Stimulated activated CD4-positive, alpha-beta T cell treated with anti-CD3 and anti-CD28 coated beads, Interleukin-1b, Interleukin-23, amount 100 ng/mL, for 24 hours (primary cell): ENCODE results near the gene SRSF10.
"Not testable (repeated sequence)": the region's sequence is repeated elsewhere in the genome, so short reads cannot be mapped to it uniquely, and the experiment has no call there.

Source experiments
- DNase-seq, 4 experiments: peaks; one replicate each; pipeline ENCODE4 v3.0.0-alpha.2; 2020; ENCODE audit warnings: low read depth in 4 of 4, low spot score in 1 of 4

SRSF10 gene

DNA sequence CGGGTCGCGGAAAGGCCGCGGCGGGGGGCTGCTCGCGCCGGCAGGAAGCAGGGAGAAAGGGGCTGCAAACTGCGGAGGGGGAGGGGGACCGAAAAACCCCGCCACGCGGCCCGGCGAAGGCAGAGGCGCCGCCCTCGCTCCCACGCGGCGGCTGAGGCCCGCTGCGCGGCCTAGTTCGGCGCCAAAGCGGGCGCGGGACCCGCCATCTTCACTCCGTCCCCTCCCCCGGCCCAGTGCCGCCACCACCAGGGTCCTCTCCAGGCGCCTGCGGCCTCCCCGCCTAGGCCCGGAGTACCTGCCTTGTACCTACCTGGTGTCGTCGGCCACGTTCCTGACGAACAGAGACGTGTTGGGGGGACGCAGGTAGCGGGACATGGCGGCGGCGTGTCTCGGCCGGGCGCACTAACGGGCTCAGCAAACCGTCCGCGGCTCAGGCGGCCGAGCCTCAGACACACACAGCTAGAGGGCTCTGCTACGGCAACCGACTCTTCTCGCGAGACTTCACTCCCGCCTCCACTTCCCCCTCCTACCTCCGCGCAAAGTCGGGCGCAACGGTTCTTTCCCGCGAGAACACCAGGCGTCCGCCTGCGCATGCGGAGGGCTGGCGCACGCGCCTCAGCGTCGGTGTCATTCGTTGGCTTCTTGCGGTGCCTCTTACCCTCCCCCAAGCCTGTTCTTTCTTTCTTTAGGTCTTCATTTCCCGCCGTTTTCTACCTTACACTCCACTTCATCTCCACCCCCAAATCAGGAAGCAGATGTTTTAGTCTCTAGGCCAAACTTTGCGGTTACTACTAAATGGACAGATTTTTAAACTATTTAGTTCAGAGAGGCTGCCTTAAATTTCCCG, at the start of gene SRSF10:
Gene SRSF10, minus strand, starts transcription at position 447 of the 847 bp plus-strand sequence. Its CDS starts 72 bp downstream, at position 375.
- DNase-seq = peak; percentile 86 to 97 (median 92)

DNA sequence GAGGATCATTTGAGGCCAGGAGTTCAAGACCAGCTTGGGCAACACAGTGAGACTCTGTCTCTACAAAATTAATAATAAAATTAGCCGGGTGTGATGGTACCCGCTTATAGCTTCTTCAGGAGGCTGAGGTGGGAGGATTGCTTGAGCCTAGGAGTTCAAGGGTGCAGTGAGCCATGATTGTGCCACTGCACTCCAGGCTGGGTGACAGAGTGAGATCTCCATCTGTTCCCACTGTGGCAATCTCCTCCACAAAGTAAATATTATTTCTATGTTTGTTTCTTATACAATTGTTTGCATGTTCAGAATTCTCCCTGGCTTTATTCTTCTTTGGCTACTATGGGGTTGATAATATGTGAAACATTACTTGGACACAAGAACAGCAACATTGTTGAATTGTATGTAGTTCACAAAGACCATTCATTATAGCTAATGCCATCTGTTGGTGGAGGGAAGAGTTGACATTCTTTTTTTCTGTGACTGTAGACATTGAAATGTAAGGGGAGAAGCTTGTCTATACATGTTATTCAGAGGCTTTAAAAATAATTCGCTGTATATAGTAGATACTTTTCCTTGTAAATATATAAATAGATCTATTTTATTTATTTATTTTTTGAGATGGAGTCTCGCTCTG, 47.8 kb upstream of the SRSF10 start:
- no peak for DNase-seq

DNA sequence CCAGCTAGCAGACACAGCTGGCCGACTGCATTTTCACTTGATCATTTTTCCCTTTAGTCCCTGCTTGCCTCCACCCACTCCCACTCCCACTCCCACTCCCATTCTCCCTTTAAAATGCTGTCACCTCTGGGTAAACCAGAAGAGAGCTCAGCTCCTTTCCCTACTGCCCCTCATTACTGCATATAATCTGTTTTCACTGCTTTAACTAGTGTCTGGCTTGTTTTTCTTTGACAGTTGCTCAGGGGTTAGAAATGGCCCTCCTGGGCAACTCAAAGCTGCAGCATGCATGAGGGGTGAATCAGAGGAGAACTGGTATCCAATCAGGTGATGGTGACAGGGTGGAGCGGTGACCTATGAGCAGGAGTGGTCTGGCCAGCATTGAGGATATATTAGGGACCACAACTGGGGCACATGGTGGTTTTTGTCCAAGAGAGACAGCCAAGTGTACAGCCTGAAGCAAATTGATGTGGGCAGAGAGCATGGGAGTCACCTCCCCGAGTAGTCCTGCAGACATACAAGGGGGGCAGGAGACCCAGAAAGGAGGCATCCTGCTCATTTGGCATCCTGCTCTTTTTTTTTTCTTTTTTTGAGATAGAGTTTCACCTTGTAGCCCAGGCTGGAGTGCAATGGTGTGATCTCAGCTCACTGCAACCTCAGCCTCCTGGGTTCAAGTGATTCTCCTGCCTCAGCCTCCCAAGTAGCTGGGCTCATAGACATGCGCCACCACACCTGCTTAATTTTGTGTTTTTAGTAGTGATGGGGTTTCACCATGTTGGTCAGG, 42.6 kb upstream of the SRSF10 start:
- DNase-seq = no peak

DNA sequence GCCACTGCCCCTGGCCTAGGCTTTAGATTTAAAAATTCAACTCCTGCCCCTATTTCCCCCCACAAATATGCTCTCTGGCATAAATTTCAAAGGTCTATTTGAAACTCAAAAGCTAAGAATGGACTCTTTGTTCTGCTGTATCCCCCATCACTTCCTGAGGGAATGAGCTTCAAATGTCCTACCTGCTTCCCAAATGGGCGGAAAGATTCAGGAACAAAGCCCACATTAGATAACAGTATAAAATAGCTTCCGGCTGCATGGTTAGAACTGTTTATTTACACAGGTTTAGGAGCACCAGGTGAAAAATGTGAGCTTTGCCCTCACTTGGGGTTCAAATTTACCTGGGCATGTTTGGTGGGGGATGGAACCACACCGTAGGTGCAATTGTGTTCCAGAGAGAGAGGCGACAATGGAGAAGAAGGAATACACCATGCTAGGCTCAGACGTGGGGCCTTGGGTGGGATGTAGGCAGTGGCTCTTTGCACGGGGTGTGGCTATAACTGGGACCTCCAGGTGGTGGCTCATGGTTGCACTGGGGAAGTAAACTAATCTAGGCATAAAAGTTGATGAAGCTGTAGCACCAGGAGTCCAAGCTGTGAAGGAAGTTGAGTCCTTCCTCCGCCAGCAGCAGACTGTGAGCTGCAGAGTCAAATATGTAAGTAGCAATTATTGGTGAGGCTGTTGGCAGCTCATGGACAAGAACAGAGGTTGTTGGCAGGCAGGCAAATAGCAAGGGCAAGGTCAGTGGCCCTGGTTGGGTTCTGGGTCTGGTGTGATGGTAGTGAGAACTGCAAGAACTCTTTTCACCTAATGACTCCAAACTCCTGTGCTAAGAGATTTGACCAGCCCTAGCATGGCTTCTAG, 41.5 kb upstream of the SRSF10 start:
- DNase-seq = no peak

DNA sequence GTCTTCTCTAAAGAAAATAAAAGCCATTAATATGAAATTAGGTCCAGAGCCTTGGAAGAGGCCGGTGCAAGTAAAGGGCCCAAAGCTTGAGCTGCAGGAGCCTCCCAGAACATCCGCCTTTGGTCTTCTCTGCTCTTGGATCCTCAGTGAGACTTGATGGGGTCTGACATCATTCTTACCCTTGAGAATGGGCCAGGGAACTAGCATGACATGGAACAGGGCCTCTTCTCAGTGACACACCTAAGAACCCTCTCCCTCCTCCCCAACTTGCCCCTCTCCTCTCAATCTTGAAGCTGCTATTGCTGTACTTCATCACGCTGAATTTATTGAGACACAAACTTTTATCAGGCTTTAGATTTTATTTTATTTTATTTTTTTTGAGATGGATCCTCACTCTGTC, 40.3 kb upstream of the SRSF10 start:
- no peak for DNase-seq

DNA sequence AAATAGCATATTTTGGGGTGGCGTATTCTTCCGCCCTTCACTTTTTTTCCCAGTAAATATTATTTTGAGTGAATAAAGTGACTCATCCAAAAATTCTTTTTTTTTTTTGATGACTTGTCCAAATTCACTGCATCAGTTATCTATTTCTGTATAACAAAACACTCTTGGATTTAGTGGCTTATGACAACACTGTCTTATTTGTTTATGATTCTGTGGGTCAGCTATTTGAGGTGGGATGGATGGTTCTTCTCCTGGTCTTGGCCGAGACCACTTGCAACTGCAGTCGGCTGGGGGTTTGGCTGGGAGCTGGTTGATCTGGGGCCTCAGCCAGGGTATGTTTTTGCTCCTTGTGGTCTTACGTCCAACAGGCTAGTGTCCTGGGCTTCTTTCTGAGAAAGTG, 39.9 kb upstream of the SRSF10 start:
- DNase-seq = no peak

DNA sequence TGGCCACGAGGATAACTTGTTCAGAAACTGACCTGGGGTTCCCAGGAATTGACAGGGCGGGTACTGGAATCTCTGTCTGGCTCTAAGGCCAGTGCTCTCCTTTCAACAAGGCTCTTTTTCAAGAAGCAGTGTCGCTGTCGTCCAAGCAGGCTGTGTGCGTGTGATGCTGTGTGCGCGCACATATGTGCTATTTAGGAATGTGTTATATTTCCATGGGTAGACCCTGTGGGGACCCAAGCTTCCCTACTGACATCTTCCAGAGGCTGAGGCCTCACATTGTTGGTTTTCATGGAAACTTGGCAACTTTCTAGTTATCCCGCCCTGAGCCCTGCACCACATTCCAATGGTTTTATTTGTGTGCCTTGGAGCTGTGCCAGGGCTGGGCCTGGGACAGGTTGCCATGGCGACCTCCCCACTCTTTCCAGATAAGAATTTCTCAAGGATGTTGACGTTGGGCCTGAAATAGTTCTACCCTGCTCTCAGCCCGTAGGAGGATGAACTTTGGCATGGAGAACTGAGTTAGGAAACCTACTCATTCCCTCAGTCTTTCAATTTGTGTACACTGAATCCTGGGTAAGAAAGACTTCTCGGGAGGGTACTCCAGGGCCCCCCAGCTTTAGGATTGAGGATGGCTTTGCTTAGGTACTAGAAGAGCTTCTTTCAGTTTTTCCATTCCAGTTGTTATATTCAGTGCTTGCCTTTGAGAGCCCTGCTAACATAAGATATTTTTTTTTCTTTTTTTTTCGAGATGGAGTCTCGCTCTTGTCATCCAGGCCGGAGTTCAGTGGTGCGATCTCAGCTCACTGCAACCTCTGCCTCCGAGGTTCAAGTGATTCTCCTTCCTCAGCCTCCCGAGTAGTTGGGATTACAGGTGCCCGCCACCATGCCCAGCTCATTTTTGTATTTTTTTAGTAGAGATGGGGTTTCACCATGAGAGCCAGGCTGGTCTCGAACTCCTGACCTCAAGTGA, 38.8 kb upstream of the SRSF10 start:
- DNase-seq = no peak

DNA sequence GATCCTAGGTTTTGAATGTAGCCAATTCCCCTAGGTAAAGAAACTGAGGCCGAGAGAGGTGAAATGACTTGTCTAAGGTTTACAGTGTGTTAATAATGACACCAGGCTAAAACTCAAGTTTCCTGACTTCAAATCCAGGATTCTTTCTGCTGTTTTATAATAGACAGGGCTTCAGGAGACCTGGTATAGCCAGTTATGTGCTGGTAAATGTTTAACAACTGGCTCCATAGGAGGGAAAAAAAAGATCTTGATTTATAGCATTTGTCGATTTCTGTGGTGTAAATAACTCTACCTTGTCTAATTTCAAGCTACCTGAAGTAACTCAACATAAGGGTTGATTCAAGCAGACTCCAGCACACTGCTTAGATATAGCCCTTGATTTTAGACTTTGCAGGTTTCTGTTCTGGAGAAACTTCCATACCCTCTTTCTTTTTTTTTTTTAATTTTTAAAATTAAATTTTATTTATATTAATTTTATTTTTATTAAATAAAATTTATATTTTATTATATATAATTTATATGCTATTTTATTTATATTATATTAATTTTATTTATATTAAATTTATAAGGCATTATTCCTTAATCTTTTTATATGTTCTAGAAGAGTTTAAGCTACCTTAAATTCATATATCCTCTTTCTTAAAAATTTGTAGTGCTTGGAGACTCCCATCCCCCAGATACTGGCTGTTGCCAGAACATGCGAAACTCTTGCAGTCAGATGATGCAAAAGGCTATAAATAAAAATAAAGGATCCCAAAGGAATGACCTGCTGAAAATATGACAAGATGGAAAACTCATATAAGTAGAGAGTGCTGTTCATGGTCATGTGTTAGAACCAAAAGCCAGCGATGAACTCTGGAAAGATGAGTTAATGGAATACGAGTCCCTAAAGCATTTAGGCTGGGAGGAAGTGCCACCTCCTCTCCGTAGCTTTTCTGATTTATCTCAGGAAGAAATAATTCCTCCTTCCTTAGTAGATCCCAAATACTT, 35.4 kb upstream of the SRSF10 start:
- DNase-seq = no peak

DNA sequence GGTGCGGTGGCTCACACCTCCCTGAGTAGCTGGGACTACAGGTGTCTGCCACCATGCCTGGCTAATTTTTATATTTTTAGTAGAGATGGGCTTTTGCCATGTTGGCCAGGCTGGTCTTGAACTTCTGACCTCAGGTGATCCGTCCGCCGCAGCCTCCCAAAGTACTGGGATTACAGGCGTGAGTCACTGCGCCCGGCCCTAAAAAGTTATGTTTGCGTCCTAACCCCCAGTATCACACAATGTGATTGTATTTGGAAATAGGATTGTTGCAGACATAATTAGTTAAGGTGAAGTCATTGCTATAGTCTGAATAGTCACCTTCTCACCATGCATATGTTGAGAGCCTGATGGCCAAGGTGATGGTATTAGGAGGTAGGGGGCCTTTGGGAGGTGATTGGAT, 32.8 kb upstream of the SRSF10 start:
- not testable (repeated sequence) for DNase-seq

DNA sequence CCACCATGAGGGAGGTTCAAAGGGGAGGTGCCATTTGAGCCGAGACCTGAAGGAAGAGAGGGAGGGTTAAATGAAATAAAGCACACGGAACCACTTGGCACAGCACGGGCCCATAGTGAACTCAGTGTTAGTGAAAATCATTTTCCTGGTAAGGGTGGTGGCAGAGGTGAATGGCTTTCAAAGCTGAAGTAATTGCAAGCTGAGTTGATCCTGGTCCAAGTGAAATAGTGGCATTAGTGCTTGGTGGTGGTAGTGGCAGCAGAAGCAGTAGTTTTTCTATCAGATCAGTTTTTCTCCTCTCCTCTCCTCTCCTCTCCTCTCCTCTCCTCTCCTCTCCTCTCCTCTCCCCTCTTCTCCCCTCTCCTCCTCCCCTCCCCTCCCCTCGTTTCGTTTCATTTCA, 30.5 kb upstream of the SRSF10 start:
- no peak for DNase-seq

DNA sequence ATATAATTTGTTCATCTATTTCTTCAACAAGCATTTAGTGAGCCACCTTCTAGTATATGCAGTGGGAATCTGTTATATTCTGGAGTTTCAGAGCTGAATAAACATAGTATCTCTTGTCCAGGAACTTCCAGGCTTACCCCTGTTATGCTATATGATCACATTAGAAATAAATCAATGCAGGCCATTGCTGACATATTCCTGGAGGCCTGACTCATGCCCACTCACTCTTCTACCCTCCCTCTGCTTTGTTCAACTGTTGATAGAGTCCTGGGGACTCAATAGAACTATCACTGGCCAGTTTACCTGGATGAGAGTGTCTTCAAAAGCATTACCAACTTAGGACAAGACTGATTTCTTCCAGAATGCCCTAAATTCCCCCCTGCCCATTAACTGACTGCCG, 29.3 kb upstream of the SRSF10 start:
- no peak for DNase-seq

DNA sequence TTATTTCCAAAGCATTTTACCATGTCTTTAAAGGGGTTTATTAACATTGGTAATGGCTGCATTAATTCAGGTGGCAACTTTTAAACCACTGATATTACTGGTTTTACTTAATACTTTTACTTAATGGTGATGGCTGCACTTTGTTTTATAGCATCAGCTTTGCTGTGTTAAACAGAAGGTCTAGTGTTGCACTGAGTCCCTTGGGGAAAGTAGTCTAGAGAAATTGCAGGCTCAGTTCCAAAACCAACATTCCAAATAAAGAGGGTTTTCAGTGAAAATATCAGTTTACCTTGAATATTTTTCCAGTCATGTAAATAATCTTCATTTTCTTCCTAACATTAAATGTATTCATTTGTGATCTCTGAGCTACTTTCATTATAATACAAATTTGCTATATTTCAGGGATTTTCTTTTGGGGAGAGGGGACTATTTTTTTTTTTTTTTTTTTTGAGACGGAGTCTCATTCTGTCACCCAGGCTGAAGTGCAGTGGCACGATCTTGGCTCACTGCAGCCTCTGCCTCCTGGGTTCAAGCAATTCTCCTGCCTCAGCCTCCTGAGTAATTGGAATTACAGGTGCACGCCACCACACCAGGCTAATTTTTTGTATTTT, 28.6 kb upstream of the SRSF10 start:
- DNase-seq = not testable (repeated sequence)

DNA sequence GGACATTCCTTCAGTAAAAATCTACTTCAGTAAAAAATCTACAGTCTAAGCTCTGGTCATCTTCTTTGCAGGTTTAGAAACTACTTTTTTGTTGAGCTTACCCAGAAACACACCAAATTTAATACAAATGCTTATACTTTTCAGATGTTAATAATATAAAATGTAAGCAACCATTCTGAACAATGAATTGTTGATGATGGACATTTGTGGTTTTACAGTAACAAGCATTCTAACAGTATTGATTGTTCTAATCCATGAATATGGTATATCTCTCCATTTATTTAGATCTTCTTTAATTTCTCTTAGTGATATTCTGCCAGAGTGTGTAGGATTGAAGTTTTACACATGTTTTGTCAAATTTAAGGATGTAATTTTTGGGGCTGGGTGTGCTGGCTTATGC, 27.0 kb upstream of the SRSF10 start:
- no peak for DNase-seq

DNA sequence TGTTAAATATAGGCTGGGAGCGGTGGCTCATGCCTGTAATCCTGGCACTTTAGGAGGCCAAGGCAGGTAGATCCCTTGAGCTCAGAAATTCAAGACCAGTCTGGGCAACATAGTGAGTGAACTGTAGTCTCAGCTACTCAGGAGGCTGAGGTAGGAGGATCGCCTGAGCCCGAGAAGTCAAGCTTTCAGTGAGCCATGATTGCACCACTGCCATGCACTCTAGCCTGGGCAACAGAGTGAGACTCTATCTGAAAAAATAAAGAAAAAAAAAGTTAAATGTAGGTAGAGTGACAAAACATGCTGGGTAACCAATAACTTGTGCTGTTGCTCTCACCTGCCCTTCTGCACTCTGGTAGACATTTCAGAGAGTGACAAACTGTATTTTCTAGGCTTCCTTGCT, 25.0 kb upstream of the SRSF10 start:
- no peak for DNase-seq

DNA sequence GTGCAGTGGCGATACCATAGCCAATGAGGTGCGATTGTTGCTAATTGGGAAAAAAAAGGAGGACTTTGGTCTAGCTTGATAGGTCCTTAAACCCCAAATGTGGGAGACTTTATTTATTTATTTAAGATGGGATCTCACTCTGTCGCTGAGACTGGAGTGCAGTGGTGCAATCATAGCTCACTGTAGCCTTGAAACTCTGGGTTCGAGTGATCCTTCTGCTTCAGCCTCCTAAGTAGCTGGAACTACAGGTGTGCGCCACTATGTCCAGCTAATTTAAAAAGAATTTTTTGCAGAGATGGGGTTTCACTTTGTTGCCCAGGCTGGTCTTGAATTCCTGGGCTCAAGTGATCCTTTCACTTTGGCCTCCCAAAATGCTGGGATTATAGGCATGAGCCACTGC, 24.0 kb upstream of the SRSF10 start:
- DNase-seq = no peak

DNA sequence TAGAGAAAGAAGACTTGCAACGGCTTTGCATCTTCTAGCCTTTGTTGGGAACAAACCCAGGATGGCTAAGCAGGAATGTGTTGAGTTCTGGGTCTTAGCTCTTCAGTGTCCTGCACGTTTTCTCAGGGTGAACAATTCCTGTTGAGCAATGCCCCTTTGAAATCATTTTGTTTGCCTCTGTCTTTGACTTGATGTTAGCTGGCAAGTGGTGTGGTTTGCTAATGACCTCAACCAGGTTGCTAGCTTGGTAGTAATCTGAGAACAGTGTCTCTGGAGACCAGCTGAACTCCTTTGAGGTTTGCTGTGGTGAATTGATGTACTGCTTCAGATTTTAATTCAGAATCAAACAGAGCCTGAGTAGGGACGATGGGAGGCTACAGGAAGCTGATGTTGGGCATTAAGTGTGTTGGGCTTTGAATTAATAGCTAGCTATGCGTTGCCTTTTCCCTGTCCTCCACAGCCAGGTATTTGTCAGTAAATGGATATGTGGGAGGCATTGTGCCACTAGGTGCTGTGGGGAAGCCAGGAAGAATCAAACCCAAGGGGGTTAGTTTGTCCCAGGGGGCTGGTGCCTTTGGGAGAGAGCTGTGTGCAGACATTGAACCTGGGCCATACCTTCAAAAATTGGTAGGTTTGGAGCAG, 23.3 kb upstream of the SRSF10 start:
- DNase-seq = no peak

DNA sequence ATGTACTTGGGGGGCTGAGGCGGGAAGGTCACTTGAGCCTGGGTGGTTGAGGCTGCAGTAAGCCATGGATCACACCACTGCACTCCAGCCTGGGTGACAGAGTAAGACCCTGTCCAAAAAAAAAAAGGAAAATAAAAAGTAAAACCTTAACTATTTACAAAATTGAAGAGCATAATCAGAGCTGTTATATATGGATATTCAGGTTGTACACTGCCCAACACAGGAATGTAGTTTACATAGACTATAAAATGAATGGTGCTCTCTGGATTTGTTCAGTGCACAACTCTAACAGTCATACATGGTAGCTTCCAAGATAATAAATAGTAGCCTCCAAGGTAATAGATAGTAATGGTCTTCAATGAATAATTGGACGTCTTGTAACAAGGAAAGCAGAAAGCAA, 22.6 kb upstream of the SRSF10 start:
- no peak for DNase-seq
